ENCODE results near the gene SNRPE. TPM values are rescaled to one million over a fixed set of nuclear protein-coding genes. Genes with fewer than 3 reads are reported as not detected.

The SNRPE gene
- total RNA-seq, 1 experiment from 2014 or later, result 326 TPM

- no peak overlapping the region for H3K9ac ChIP-seq (ENCODE audit: extremely low read depth, insufficient read length, low read length)
- H2BK12ac ChIP-seq (ENCODE audit: insufficient read length, low read depth, low read length), result no peak overlapping the region
- H3K79me2 ChIP-seq (ENCODE audit: insufficient read depth, low read length), result no peaks in the 10 kb centered on the region
- H3K14ac ChIP-seq (ENCODE audit: insufficient read depth, low read length), result no peak overlapping the region
- peaks cover 9% of the 10 kb centered on the region for H3K79me1 ChIP-seq (ENCODE audit: insufficient read depth, low read depth, low read length, poor library complexity, severe bottlenecking)
- H3K27me3 ChIP-seq (ENCODE audit: insufficient read depth, low read length), result no peaks in the 10 kb centered on the region
- H2BK15ac ChIP-seq (ENCODE audit: low read depth, low read length), result no peak overlapping the region
- no peak overlapping the region for H3K4ac ChIP-seq (ENCODE audit: low read depth, low read length)
- no CpG with 5 or more reads among the region's 1 CpG for WGBS (ENCODE audit: extremely low coverage, insufficient read length, low lambda C conversion rate)
- no peaks in the 10 kb centered on the region for H3K23me2 ChIP-seq (ENCODE audit: insufficient read length, low read depth, low read length, poor library complexity, severe bottlenecking)
- H3K23ac ChIP-seq (ENCODE audit: insufficient read length, low read depth, low read length), result no peak overlapping the region
- Mint-ChIP-seq H3K27me3 (ENCODE audit: low read depth) (no peaks in the 10 kb centered on the region), H3K9me3 (no peaks in the 10 kb centered on the region), H3K27ac (no peak overlapping the region), H3K4me1 (peaks cover 7 to 16% of the 10 kb centered on the region in 2 experiments), H3K4me3 (no peak overlapping the region), H3K36me3 (ENCODE audit: insufficient read depth in 1 of 3, low read depth in 3 of 3) (peaks cover 42 to 69% (median 66%) of the 10 kb centered on the region in 3 experiments)
- H4K5ac ChIP-seq (ENCODE audit: insufficient read length, low read depth, low read length), result no peak overlapping the region
- H3K18ac ChIP-seq (ENCODE audit: insufficient read length, low read depth, low read length), result no peak overlapping the region
- no peak overlapping the region for H2AFZ ChIP-seq (ENCODE audit: low read length)
- no peak overlapping the region for H4K91ac ChIP-seq (ENCODE audit: insufficient read length, low read depth, low read length)
- H2BK20ac ChIP-seq (ENCODE audit: low read depth, low read length, poor library complexity, severe bottlenecking), result no peak overlapping the region
- H2BK5ac ChIP-seq (ENCODE audit: insufficient read length, low read length), result no peak overlapping the region
- H3K9me3 ChIP-seq (ENCODE audit: control insufficient read depth, low read depth, low read length), result no peaks in the 10 kb centered on the region
- TF ChIP-seq, protein P1, sequence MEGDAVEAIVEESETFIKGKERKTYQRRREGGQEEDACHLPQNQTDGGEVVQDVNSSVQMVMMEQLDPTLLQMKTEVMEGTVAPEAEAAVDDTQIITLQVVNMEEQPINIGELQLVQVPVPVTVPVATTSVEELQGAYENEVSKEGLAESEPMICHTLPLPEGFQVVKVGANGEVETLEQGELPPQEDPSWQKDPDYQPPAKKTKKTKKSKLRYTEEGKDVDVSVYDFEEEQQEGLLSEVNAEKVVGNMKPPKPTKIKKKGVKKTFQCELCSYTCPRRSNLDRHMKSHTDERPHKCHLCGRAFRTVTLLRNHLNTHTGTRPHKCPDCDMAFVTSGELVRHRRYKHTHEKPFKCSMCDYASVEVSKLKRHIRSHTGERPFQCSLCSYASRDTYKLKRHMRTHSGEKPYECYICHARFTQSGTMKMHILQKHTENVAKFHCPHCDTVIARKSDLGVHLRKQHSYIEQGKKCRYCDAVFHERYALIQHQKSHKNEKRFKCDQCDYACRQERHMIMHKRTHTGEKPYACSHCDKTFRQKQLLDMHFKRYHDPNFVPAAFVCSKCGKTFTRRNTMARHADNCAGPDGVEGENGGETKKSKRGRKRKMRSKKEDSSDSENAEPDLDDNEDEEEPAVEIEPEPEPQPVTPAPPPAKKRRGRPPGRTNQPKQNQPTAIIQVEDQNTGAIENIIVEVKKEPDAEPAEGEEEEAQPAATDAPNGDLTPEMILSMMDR (conservative IDR thresholded peaks at IDR 0.05), result no peak
- no peak overlapping the region for H3K4me2 ChIP-seq (ENCODE audit: insufficient read depth, insufficient read length, low read length)
- no peak overlapping the region for H3K27ac ChIP-seq (ENCODE audit: insufficient read length, low read depth, low read length)
- no peak overlapping the region for H2AK5ac ChIP-seq (ENCODE audit: insufficient read length, low read length)
- no peak for DNase-seq
- peaks cover 2% of the 10 kb centered on the region; the same call in 1 of the 2 replicates for H3K4me1 ChIP-seq (ENCODE audit: insufficient read depth, low read length)
- H4K20me1 ChIP-seq (ENCODE audit: control insufficient read depth, insufficient read depth, insufficient read length), result no peaks in the 10 kb centered on the region
- H2BK120ac ChIP-seq (ENCODE audit: low read depth, low read length, poor library complexity, severe bottlenecking), result no peak overlapping the region
- no peak overlapping the region for H3K56ac ChIP-seq (ENCODE audit: insufficient read length, low read depth, low read length)
- H3T11ph ChIP-seq (ENCODE audit: low read length), result no peak overlapping the region
- H4K8ac ChIP-seq (replicated peaks; ENCODE audit: insufficient read length, low read depth, low read length), result no peak overlapping the region
Measured at GRCh38 chr1:203870245-203870644, 8.8 kb downstream of the SNRPE start.

Measured in H9 (cell line).